Nephron (organoid): ENCODE data around the gene PATJ.
"Not testable (repeated sequence)": the region's sequence is repeated elsewhere in the genome, so short reads cannot be mapped to it uniquely, and the experiment has no call there.

Experiments used
- H3K27ac Mint-ChIP-seq, 3 experiments: 2 replicates each; pipeline ENCODE4 v1.8.0; 2020; ENCODE audit warnings: mixed read lengths in 3 of 3, mild to moderate bottlenecking in 2 of 3, moderate library complexity in 1 of 3
- H3K27me3 Mint-ChIP-seq: 2 replicates; pipeline ENCODE4 v1.8.0; 2021; ENCODE audit warnings: low read depth, mild to moderate bottlenecking, moderate library complexity, mixed read lengths
- H3K36me3 Mint-ChIP-seq: 2 replicates; pipeline ENCODE4 v1.8.0; 2020; ENCODE audit warnings: low read depth, mixed read lengths
- H3K4me1 Mint-ChIP-seq: 2 replicates; pipeline ENCODE4 v1.8.0; 2020; ENCODE audit warnings: mixed read lengths
- H3K4me3 Mint-ChIP-seq, 3 experiments: 2 replicates each; pipeline ENCODE4 v1.8.0; 2020; ENCODE audit warnings: mild to moderate bottlenecking in 3 of 3, mixed read lengths in 3 of 3, moderate library complexity in 2 of 3
- H3K9me3 Mint-ChIP-seq: 2 replicates; pipeline ENCODE4 v1.8.0; 2020; ENCODE audit warnings: mixed read lengths
- CTCF ChIP-seq, 3 experiments: fragments of 200-600 bp; sonication (generic); IDR thresholded peaks; one replicate each; pipeline ENCODE4 v1.5.0; 2021; ENCODE audit warnings: antibody characterized with exemption in 3 of 3; ENCODE audit not compliant: unreplicated experiment in 3 of 3

The PATJ gene

GRCh38 chr1:62181532-62181931, 439.3 kb downstream of the PATJ start:
- Mint-ChIP-seq H3K27me3 (peaks cover 7% of the 10 kb centered on the region), H3K27ac (peak overlapping the region; percentile 37 to 88 (median 74)), H3K9me3 (no peaks in the 10 kb centered on the region), H3K4me1 (peaks cover 44% of the 10 kb centered on the region), H3K4me3 (no peak overlapping the region), H3K36me3 (no peaks in the 10 kb centered on the region)
- TF ChIP-seq CTCF (IDR thresholded peaks at IDR 0.05; ENCODE audit: unreplicated experiment in 3 of 3) = no peak

- Mint-ChIP-seq H3K4me1 (peaks cover 44% of the 10 kb centered on the region), H3K27ac (peak overlapping the region; percentile 37 to 88 (median 74))
- not testable (repeated sequence) for H3K9me3 Mint-ChIP-seq, H3K27me3 Mint-ChIP-seq, H3K4me3 Mint-ChIP-seq, H3K36me3 Mint-ChIP-seq
Observed at GRCh38 chr1:62182157-62182556, 439.9 kb downstream of the PATJ start.

GRCh38 chr1:62183164-62184020, 441.1 kb downstream of the PATJ start:
- H3K27me3 Mint-ChIP-seq, H3K9me3 Mint-ChIP-seq, H3K36me3 Mint-ChIP-seq: not testable (repeated sequence)
- peak overlapping the region in 2 of 3 experiments; percentile 15 to 23 for H3K4me3 Mint-ChIP-seq
- H3K4me1 Mint-ChIP-seq = peaks cover 39% of the 10 kb centered on the region
- peak overlapping the region; percentile 60 to 88 (median 86) for H3K27ac Mint-ChIP-seq

GRCh38 chr1:62184336-62184735, 442.1 kb downstream of the PATJ start:
- Mint-ChIP-seq H3K27ac (peak overlapping the region in 2 of 3 experiments; percentile 54 to 88), H3K9me3 (peaks cover 2% of the 10 kb centered on the region), H3K4me1 (peaks cover 39% of the 10 kb centered on the region), H3K4me3 (no peak overlapping the region), H3K27me3 (peaks cover 7% of the 10 kb centered on the region), H3K36me3 (no peaks in the 10 kb centered on the region)
- no peak for TF ChIP-seq CTCF (IDR thresholded peaks at IDR 0.05; ENCODE audit: unreplicated experiment in 3 of 3)

GRCh38 chr1:62185233-62185632, 443.0 kb downstream of the PATJ start:
- H3K36me3 Mint-ChIP-seq, H3K27me3 Mint-ChIP-seq, H3K4me3 Mint-ChIP-seq, H3K9me3 Mint-ChIP-seq, H3K27ac Mint-ChIP-seq: not testable (repeated sequence)
- H3K4me1 Mint-ChIP-seq = peaks cover 32% of the 10 kb centered on the region

- H3K27ac Mint-ChIP-seq = no peak overlapping the region
Observed at GRCh38 chr1:62185677-62186076, 443.4 kb downstream of the PATJ start.

GRCh38 chr1:62187548-62187947, 445.3 kb downstream of the PATJ start:
- H3K27me3 Mint-ChIP-seq = peaks cover 6% of the 10 kb centered on the region
- no peaks in the 10 kb centered on the region for H3K36me3 Mint-ChIP-seq
- H3K27ac Mint-ChIP-seq = no peak overlapping the region
- H3K4me3 Mint-ChIP-seq = no peak overlapping the region
- H3K4me1 Mint-ChIP-seq = peaks cover 14% of the 10 kb centered on the region
- H3K9me3 Mint-ChIP-seq = peaks cover 2% of the 10 kb centered on the region
- no peak for TF ChIP-seq CTCF (IDR thresholded peaks at IDR 0.05; ENCODE audit: unreplicated experiment in 3 of 3)

More at GRCh38 chr1:62185677-62186076, 443.4 kb downstream of the PATJ start:
- Mint-ChIP-seq H3K4me1 (peaks cover 30% of the 10 kb centered on the region), H3K27me3 (peaks cover 7% of the 10 kb centered on the region), H3K9me3 (peaks cover 2% of the 10 kb centered on the region), H3K4me3 (no peak overlapping the region), H3K36me3 (no peaks in the 10 kb centered on the region)
- no peak for TF ChIP-seq CTCF (IDR thresholded peaks at IDR 0.05; ENCODE audit: unreplicated experiment in 3 of 3)
